ENCODE measurements around the gene DDX1. TPM values are rescaled to one million over a fixed set of nuclear protein-coding genes. Genes with fewer than 3 reads are reported as not detected.
A peak's percentile ranks its signal among the peaks of the same experiment; 100 is the strongest.
"Not testable (repeated sequence)": the region's sequence is repeated elsewhere in the genome, so short reads cannot be mapped to it uniquely, and the experiment has no call there.

Gene DDX1
- 49.6 and 109 TPM in 2 replicates for polyA plus RNA-seq (2011; rRNA removed)
- polyA minus RNA-seq (2011; rRNA and poly(A)+ RNA removed), result 24.0 and 24.1 TPM in 2 replicates

GRCh38 chr2:15591692-15592463, at the start of gene DDX1:
Gene DDX1 (plus strand): TSS chr2:15591868. CDS start chr2:15591934, 66 bp downstream.
- peak; percentile 20 for DNase-seq (ENCODE audit: low read depth)
- peak within 1 kb of the TSS; percentile 80 for H3K4me3 ChIP-seq (ENCODE audit: low read depth, low read length)
- ChIA-PET POLR2A (interaction anchor here (0.7 kb wide), 1 partner anchor 16 kb away, joined by 6 read pairs; no protein-coding TSS in a partner anchor), CTCF (interaction anchor here (0.7 to 6.5 kb wide), 2 partner anchors 11 to 15 kb away, joined by 4 to 66 read pairs; no protein-coding TSS in a partner anchor)
- H3K36me3 ChIP-seq (ENCODE audit: control insufficient read depth, insufficient read depth, low read length), result peaks cover 3% of the 10 kb centered on the region; the same call in 1 of the 2 replicates
- no peaks in the 10 kb centered on the region for H3K27me3 ChIP-seq (ENCODE audit: control insufficient read depth, insufficient read depth, low read length)
- TF ChIP-seq CTCF (IDR thresholded peaks at IDR 0.05; ENCODE audit: insufficient read depth, low read depth, low read length), result 0 out of 2 replicates have a peak, but pooled peaks have one; percentile 6

- POLR2A ChIA-PET; H3K27me3 ChIP-seq (ENCODE audit: control insufficient read depth, insufficient read depth, low read length); CTCF ChIA-PET; H3K36me3 ChIP-seq (ENCODE audit: control insufficient read depth, insufficient read depth, low read length); H3K4me3 ChIP-seq (ENCODE audit: low read depth, low read length); DNase-seq (ENCODE audit: low read depth): not testable (repeated sequence)
Observed at GRCh38 chr2:15542269-15542668, 49.4 kb upstream of the DDX1 start.

- Histone ChIP-seq H3K36me3 (ENCODE audit: control insufficient read depth, insufficient read depth, low read length) (0 out of 2 replicates have a peak, but pooled peaks cover 2% of the 10 kb centered on the region), H3K27me3 (ENCODE audit: control insufficient read depth, insufficient read depth, low read length) (no peaks in the 10 kb centered on the region), H3K4me3 (ENCODE audit: low read depth, low read length) (no peak overlapping the region)
- no peak for TF ChIP-seq CTCF (IDR thresholded peaks at IDR 0.05; ENCODE audit: insufficient read depth, low read depth, low read length)
- DNase-seq (ENCODE audit: low read depth), result no peak
- POLR2A ChIA-PET, result no interaction called here
- CTCF ChIA-PET, result no interaction called here
Observed at GRCh38 chr2:15543053-15543452, 48.6 kb upstream of the DDX1 start.

- TF ChIP-seq CTCF (IDR thresholded peaks at IDR 0.05; ENCODE audit: insufficient read depth, low read depth, low read length), result no peak
- ChIA-PET POLR2A (no interaction called here), CTCF (no interaction called here)
- no peak for DNase-seq (ENCODE audit: low read depth)
- 0 out of 2 replicates have a peak, but pooled peaks cover 2% of the 10 kb centered on the region for H3K36me3 ChIP-seq (ENCODE audit: control insufficient read depth, insufficient read depth, low read length)
- H3K4me3 ChIP-seq (ENCODE audit: low read depth, low read length), result no peak overlapping the region
- no peaks in the 10 kb centered on the region for H3K27me3 ChIP-seq (ENCODE audit: control insufficient read depth, insufficient read depth, low read length)
Observed at GRCh38 chr2:15543541-15543940, 48.1 kb upstream of the DDX1 start.

- Histone ChIP-seq H3K27me3 (ENCODE audit: control insufficient read depth, insufficient read depth, low read length) (no peaks in the 10 kb centered on the region), H3K36me3 (ENCODE audit: control insufficient read depth, insufficient read depth, low read length) (0 out of 2 replicates have a peak, but pooled peaks cover 2% of the 10 kb centered on the region), H3K4me3 (ENCODE audit: low read depth, low read length) (no peak overlapping the region)
- CTCF ChIA-PET, result no interaction called here
- no peak for DNase-seq (ENCODE audit: low read depth)
- no peak for TF ChIP-seq CTCF (IDR thresholded peaks at IDR 0.05; ENCODE audit: insufficient read depth, low read depth, low read length)
- POLR2A ChIA-PET, result no interaction called here
Observed at GRCh38 chr2:15544227-15544626, 47.4 kb upstream of the DDX1 start.
